Ascending aorta (tissue), 2 donors: Measurements from ENCODE around the gene SPTLC2. TPM values are rescaled to one million over a fixed set of nuclear protein-coding genes. Genes with fewer than 3 reads are reported as not detected.

Source experiments
- DNase-seq, 2 donors: peaks; one replicate each; pipeline ENCODE4 v3.0.0-alpha.2; 2019; ENCODE audit warnings: low spot score in 2 of 2
- H3K27ac ChIP-seq, 2 donors: fragments of 200-600 bp; sonication (generic); one replicate each; pipeline ENCODE4 v1.5.1; 2016 to 2017; ENCODE audit warnings: mild to moderate bottlenecking in 1 of 2
- H3K27me3 ChIP-seq: fragments of 200-600 bp; sonication (generic); one replicate; pipeline ENCODE4 v1.5.1; 2017
- H3K36me3 ChIP-seq, 2 donors: fragments of 200-600 bp; sonication (generic); one replicate each; pipeline ENCODE4 v1.5.1; 2016
- H3K4me1 ChIP-seq, 2 donors: fragments of 200-600 bp; sonication (generic); one replicate each; pipeline ENCODE4 v1.5.1; 2016 to 2017; ENCODE audit warnings: mild to moderate bottlenecking in 1 of 2
- H3K4me3 ChIP-seq, 2 donors: fragments of 200-600 bp; sonication (generic); one replicate each; pipeline ENCODE4 v1.5.1; 2016 to 2017; ENCODE audit warnings: mild to moderate bottlenecking in 1 of 2
- H3K9me3 ChIP-seq, 2 donors: fragments of 200-600 bp; sonication (generic); one replicate each; pipeline ENCODE4 v1.5.1; 2016
- intact Hi-C: fragments of 100-400 bp; cut with DNase I; formaldehyde crosslinking; loops from one replicate; pipeline ENCODE4 v1.15.1; 2023
- total RNA-seq: library from RNA; depleted of rRNA; stranded (reverse); fragments of >200 nt; gene quantifications from one replicate; pipeline ENCODE4 v1.1.0, GENCODE V29; 2016
- TF ChIP-seq, protein P1 (sequence below), 3 experiments: fragments of 200-600 bp in 2 of 3; fragments of 450-650 bp in 1 of 3; sonication (generic) in 2 of 3; IDR thresholded peaks; one replicate each; pipeline ENCODE4 v1.5.1; 2016 to 2019; ENCODE audit warnings: antibody characterized with exemption in 3 of 3, mild to moderate bottlenecking in 1 of 3, moderate library complexity in 1 of 3

SPTLC2 gene
- total RNA-seq, 1 donor from 2014 or later = 25.7 TPM

DNA sequence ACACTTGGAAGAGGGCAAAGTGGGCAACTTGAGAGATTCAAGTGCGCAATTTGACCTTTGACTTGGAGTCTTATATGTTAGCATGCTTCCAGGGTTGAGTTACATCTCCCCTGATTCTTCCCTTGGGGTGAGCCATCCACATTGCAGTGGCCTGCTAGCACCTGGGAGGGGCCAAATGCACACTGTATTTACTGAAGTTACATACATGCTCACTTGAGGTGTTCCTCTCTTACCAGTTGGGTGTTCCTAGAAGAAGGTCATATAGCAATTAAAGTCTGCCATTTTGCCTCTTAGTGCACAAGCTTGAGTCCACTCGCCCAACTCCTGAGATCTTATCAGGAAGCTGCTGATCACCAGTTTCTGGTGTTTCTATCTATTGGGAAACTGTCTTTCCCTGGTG lies 13.7 kb upstream of the SPTLC2 start:
- Histone ChIP-seq H3K27me3 (no peaks in the 10 kb centered on the region), H3K4me3 (no peak overlapping the region), H3K4me1 (no peaks in the 10 kb centered on the region), H3K36me3 (no peaks in the 10 kb centered on the region), H3K9me3 (no peaks in the 10 kb centered on the region), H3K27ac (no peak overlapping the region)
- intact Hi-C loops = no loop called here
- DNase-seq = no peak
- TF ChIP-seq, protein P1, sequence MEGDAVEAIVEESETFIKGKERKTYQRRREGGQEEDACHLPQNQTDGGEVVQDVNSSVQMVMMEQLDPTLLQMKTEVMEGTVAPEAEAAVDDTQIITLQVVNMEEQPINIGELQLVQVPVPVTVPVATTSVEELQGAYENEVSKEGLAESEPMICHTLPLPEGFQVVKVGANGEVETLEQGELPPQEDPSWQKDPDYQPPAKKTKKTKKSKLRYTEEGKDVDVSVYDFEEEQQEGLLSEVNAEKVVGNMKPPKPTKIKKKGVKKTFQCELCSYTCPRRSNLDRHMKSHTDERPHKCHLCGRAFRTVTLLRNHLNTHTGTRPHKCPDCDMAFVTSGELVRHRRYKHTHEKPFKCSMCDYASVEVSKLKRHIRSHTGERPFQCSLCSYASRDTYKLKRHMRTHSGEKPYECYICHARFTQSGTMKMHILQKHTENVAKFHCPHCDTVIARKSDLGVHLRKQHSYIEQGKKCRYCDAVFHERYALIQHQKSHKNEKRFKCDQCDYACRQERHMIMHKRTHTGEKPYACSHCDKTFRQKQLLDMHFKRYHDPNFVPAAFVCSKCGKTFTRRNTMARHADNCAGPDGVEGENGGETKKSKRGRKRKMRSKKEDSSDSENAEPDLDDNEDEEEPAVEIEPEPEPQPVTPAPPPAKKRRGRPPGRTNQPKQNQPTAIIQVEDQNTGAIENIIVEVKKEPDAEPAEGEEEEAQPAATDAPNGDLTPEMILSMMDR (IDR thresholded peaks at IDR 0.05) = no peak

DNA sequence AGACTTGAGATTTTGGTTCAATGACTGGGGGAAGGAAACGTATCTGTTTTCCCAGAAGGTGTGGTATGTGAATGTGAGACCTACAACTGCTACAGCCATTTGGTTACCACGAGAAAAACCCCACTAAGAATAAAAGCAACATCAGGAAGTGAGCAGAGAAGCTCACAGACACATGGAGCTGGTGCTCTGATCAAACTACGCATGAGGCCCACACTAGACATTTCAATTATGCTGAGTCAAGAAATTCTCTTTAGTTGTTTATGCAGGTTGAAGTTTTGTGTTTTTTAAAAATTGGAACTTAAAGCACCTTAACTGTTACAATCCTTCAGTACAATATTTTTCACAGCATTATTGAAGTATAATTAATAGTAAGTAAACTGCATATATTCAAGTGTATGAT lies 8.9 kb upstream of the SPTLC2 start:
- H3K36me3 ChIP-seq = no peaks in the 10 kb centered on the region
- no peak overlapping the region for H3K4me3 ChIP-seq
- H3K27ac ChIP-seq = no peak overlapping the region
- H3K4me1 ChIP-seq = no peaks in the 10 kb centered on the region
- no peaks in the 10 kb centered on the region for H3K27me3 ChIP-seq
- intact Hi-C loops = no loop called here
- TF ChIP-seq, protein P1 (IDR thresholded peaks at IDR 0.05) = no peak
- no peaks in the 10 kb centered on the region for H3K9me3 ChIP-seq
- DNase-seq = no peak

DNA sequence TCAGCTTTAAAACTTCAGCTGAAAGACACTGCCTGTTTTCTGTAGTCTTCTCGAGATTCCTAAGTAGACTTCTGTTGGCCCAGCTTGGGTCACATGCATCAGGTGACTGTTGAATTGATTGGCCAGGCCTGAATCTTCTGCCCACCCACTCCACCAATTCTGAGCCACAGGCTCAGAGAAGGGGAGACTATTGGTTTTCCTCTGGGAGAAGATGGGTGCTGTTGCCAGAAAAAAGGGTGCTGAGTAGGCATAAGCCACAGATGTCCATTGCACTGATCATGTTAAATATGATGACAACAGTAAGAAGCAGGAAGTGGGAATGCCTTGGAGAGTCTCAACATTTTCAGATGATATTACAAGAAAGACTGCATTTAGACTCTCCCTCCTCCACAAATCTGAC lies 6.8 kb upstream of the SPTLC2 start:
- TF ChIP-seq, protein P1 (IDR thresholded peaks at IDR 0.05) = no peak
- Histone ChIP-seq H3K4me1 (no peaks in the 10 kb centered on the region), H3K4me3 (no peak overlapping the region), H3K27ac (no peak overlapping the region), H3K9me3 (no peaks in the 10 kb centered on the region), H3K36me3 (no peaks in the 10 kb centered on the region), H3K27me3 (no peaks in the 10 kb centered on the region)
- DNase-seq = no peak
- intact Hi-C loops = no loop called here

DNA sequence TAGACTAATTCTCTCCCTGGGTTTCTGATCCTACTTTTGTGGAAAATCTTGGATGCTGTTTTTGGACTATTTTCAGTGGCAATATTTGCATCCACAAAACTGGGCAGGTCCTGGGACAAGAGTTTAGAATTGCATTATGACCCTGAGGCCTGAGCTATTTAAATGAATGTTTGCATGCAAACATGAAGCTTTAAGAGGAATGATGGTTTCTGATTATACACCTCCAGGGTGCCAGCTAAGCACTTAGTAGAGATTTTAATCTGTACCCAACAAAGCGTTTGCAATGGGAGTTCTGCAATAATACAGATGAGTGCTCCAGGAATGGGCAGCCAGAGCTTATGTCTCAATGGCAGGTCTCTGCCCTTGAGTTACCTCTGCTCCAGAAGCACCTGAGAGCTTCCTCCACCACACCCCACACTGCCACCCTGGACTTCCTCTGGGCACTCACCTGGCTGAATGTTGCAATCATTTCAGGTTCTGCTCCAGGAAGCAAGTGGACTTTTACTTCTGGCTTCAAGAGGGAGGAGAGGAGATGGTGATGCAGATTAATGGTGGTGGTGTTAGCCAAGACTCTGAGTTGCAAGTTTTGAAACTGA lies 6.0 kb upstream of the SPTLC2 start:
- Histone ChIP-seq H3K4me1 (no peaks in the 10 kb centered on the region), H3K9me3 (no peaks in the 10 kb centered on the region), H3K36me3 (no peaks in the 10 kb centered on the region), H3K27me3 (no peaks in the 10 kb centered on the region), H3K27ac (no peak overlapping the region), H3K4me3 (no peak overlapping the region)
- TF ChIP-seq, protein P1 (IDR thresholded peaks at IDR 0.05) = no peak
- no peak for DNase-seq
- intact Hi-C loops = no loop called here

DNA sequence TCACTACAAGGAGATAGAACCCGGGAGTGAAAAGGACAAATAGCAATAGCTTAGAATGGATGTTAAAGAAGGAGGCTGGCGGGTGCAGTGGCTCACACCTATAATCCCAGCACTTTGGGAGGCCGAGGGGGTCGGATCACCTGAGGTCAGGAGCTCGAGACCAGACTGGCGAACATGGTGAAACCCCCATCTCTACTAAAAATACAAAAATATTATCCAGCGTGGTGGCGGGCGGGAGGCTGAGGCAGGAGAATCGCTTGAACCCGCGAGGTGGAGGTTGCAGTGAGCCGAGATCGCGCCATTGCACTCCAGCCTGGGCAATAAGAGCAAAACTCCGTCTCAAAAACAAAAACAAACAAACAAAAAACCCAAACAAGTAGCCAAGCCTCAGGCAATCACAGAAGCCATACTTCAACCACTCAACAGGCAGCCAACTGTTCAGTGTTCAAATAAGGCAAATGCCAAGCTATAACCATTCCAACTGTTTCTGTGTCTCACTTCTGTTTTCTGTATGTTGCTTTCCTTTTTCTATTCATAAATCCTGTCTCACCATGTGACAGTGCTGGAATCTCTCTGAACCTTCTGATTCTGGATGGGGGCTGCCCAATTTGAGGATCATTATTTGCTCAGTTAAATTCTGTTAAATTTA lies 3.9 kb upstream of the SPTLC2 start:
- H3K4me1 ChIP-seq = peaks cover under 1 to 2% of the 10 kb centered on the region in 2 donors
- no peaks in the 10 kb centered on the region for H3K36me3 ChIP-seq
- TF ChIP-seq, protein P1 (IDR thresholded peaks at IDR 0.05) = no peak
- H3K27ac ChIP-seq = no peak overlapping the region
- intact Hi-C loops = no loop called here
- no peaks in the 10 kb centered on the region for H3K27me3 ChIP-seq
- no peak overlapping the region for H3K4me3 ChIP-seq
- H3K9me3 ChIP-seq = no peaks in the 10 kb centered on the region
- DNase-seq = no peak
